ENCODE measurements around the gene DNAJB5. TPM values are rescaled to one million over a fixed set of nuclear protein-coding genes. Genes with fewer than 3 reads are reported as not detected.
A peak's percentile ranks its signal among the peaks of the same experiment; 100 is the strongest.

DNAJB5 gene
- total and polyA plus RNA-seq, 9 of the 15 experiments (the other 6 are each of a cell fraction or from before 2014, with no cell fraction given): 0.15 to 7.4 (median 3.7) TPM

GRCh38 chr9:35023443-35023842, 33.9 kb downstream of the DNAJB5 start (continued):
- TF ChIP-seq MNT (conservative IDR thresholded peaks at IDR 0.05) (0 out of 4 replicates have a peak, but pooled peaks of 1 of the 2 experiments have one; percentile 17), ARID1B (IDR thresholded peaks at IDR 0.05) (peak; percentile 84)

GRCh38 chr9:35026671-35027070, 37.1 kb downstream of the DNAJB5 start:
- POLR2A ChIA-PET: interaction anchor here (0.6 to 2.0 kb wide), 5 partner anchors 17 to 77 kb away, joined by 3 to 5 read pairs (median 3); no protein-coding TSS in a partner anchor
- peak overlapping the region; percentile 79; the same call in 2 of the 3 replicates for H3K27ac ChIP-seq (ENCODE audit: extremely low read depth, low read depth, low read length)
- TF ChIP-seq CBFA2T2 (conservative IDR thresholded peaks at IDR 0.05) (peak; percentile 50), SOX6 (IDR thresholded peaks at IDR 0.05) (peak; percentile 91), ARID1B (IDR thresholded peaks at IDR 0.05) (peak; percentile 62), SMARCE1 (IDR thresholded peaks at IDR 0.05) (peak; percentile 28; the same call in 1 of the 2 replicates), EP300 (IDR thresholded peaks at IDR 0.05; ENCODE audit: low read length) (peak; percentile 60; the same call in 1 of the 2 replicates), DPF2 (IDR thresholded peaks at IDR 0.05) (peak; percentile 63), TAL1 (IDR thresholded peaks at IDR 0.05) (peak; percentile 49; the same call in 1 of the 2 replicates), ZNF449 (CRISPR knock-in tag; IDR thresholded peaks at IDR 0.05) (no peak), MCM2 (IDR thresholded peaks at IDR 0.05; ENCODE audit: low read depth) (no peak), ARID4B (CRISPR knock-in tag; IDR thresholded peaks at IDR 0.05) (no peak), MEIS2 (IDR thresholded peaks at IDR 0.05; ENCODE audit: partially characterized antibody) (peak; percentile 79), SPI1 (IDR thresholded peaks at IDR 0.05; ENCODE audit: borderline replicate concordance, low read depth, low read length) (peak; percentile 77), TCF3 (CRISPR knock-in tag; IDR thresholded peaks at IDR 0.05) (0 out of 2 replicates have a peak, but pooled peaks have one; percentile 35), STAT5A (IDR thresholded peaks at IDR 0.05; ENCODE audit: borderline replicate concordance, low read length) (0 out of 2 replicates have a peak, but pooled peaks have one; percentile 8)

More at GRCh38 chr9:35026671-35027070, 37.1 kb downstream of the DNAJB5 start:
- H3K9ac ChIP-seq (ENCODE audit: insufficient read depth in 1 of 2, low read depth in 2 of 2, low read length in 2 of 2): no peak overlapping the region; a peak in 1 of 4 replicates
- H3K4me3 ChIP-seq: no peak overlapping the region
- ATAC-seq: peak; percentile 60
- H3K79me2 ChIP-seq (ENCODE audit: control insufficient read depth, insufficient read depth, low read length): no peaks in the 10 kb centered on the region
- WGBS (ENCODE audit: insufficient coverage, low coverage, missing lambda C conversion rate): 3% methylated on average over 3 of the region's 3 CpGs
- in situ Hi-C loops (cut with MboI) (no loop called here), intact Hi-C loops (cut with micrococcal nuclease) (no loop called here)
- no peaks in the 10 kb centered on the region for H4K20me1 ChIP-seq (replicated peaks; ENCODE audit: control insufficient read depth, insufficient read depth, low read length)
- peak; percentile 23 for FAIRE-seq
- H3K9me3 ChIP-seq (replicated peaks; ENCODE audit: control insufficient read depth, insufficient read depth, low read depth, low read length): no peaks in the 10 kb centered on the region
- H3K4me2 ChIP-seq (ENCODE audit: insufficient read depth, low read length): no peak overlapping the region; the same call in 1 of the 2 replicates
- DNase-seq (ENCODE audit: extremely low read depth in 1 of 4, low spot score in 3 of 4): peak in 2 of 4 experiments; percentile 6 to 45
- no peaks in the 10 kb centered on the region; the same call in 2 of the 3 replicates for H3K36me3 ChIP-seq (ENCODE audit: control insufficient read depth, insufficient read depth, low read length)
- BruUV-seq (replicated peaks): no TSS peak
- H2AFZ ChIP-seq (ENCODE audit: low read depth, low read length): peak overlapping the region; percentile 59
- peaks cover 8 to 28% of the 10 kb centered on the region in 2 experiments; a peak in 4 of 5 replicates for H3K4me1 ChIP-seq (replicated peaks in 1 of 2; ENCODE audit: control insufficient read depth in 2 of 2, insufficient read depth in 2 of 2, low read length in 2 of 2)
- no peaks in the 10 kb centered on the region for H3K27me3 ChIP-seq (ENCODE audit: control insufficient read depth in 2 of 2, insufficient read depth in 2 of 2, low read length in 2 of 2)
- H3K9me1 ChIP-seq (ENCODE audit: control insufficient read depth, insufficient read depth, low read length): no peaks in the 10 kb centered on the region
- CTCF ChIA-PET (ENCODE audit: low intra/inter-chr PET ratio): no interaction called here
